Loucy (cell line): ENCODE data around the gene ANKRD13A.

Experiments
- H2AFZ ChIP-seq: fragments of 200-600 bp; sonication (generic); 2 replicates; pipeline ENCODE4 v1.6.0; 2016; ENCODE audit warnings: antibody characterized with exemption, mild to moderate bottlenecking, low read length, moderate library complexity
- H3F3A ChIP-seq: fragments of 200-600 bp; 2 replicates; pipeline ENCODE4 v1.6.0; 2016; ENCODE audit warnings: antibody characterized with exemption, low read depth, mild to moderate bottlenecking
- H3K27me3 ChIP-seq: fragments of 200-600 bp; sonication (generic); 2 replicates; pipeline ENCODE4 v1.6.1; 2014; ENCODE audit warnings: low read length, mild to moderate bottlenecking; ENCODE audit not compliant: insufficient read depth, poor library complexity, severe bottlenecking
- H3K36me3 ChIP-seq: fragments of 200-600 bp; sonication (generic); 2 replicates; pipeline ENCODE4 v1.6.1; 2016; ENCODE audit warnings: low read length; ENCODE audit not compliant: insufficient read depth
- H3K4me1 ChIP-seq: fragments of 200-600 bp; sonication (generic); 2 replicates; pipeline ENCODE4 v1.5.1; 2014; ENCODE audit warnings: low read length, mild to moderate bottlenecking; ENCODE audit not compliant: insufficient read depth, poor library complexity, severe bottlenecking
- H3K4me2 ChIP-seq: fragments of 200-600 bp; sonication (generic); 2 replicates; pipeline ENCODE4 v1.6.0; 2014; ENCODE audit warnings: antibody characterized with exemption, low read length, low read depth, mild to moderate bottlenecking; ENCODE audit not compliant: poor library complexity, severe bottlenecking
- H3K4me3 ChIP-seq: fragments of 200-600 bp; sonication (generic); 2 replicates; pipeline ENCODE4 v1.5.1; 2014; ENCODE audit warnings: low read length, mild to moderate bottlenecking, mixed read lengths; ENCODE audit not compliant: poor library complexity, severe bottlenecking
- H3K79me2 ChIP-seq: fragments of 200-600 bp; sonication (generic); 2 replicates; pipeline ENCODE4 v1.6.1; 2014; ENCODE audit warnings: low read length; ENCODE audit not compliant: insufficient read depth
- H3K9ac ChIP-seq: fragments of 200-600 bp; sonication (generic); 2 replicates; pipeline ENCODE4 v1.6.0; 2014; ENCODE audit warnings: mild to moderate bottlenecking, low read depth, low read length, moderate library complexity; ENCODE audit not compliant: poor library complexity, severe bottlenecking
- H3K9me2 ChIP-seq: fragments of 200-600 bp; sonication (generic); replicated peaks from 2 replicates; pipeline ENCODE4 v1.6.1; 2016; ENCODE audit warnings: low read depth, low read length, mixed read lengths
- H3K9me3 ChIP-seq: fragments of 200-600 bp; sonication (generic); 2 replicates; pipeline ENCODE4 v1.6.1; 2014; ENCODE audit warnings: mild to moderate bottlenecking, antibody characterized with exemption, low read length, low read depth; ENCODE audit not compliant: insufficient read depth
- H4K20me1 ChIP-seq: fragments of 200-600 bp; sonication (generic); 2 replicates; pipeline ENCODE4 v1.6.0; 2014; ENCODE audit warnings: antibody characterized with exemption, low read length, mild to moderate bottlenecking; ENCODE audit not compliant: insufficient read depth, poor library complexity, severe bottlenecking
- CTCF ChIP-seq: fragments of 200-600 bp; sonication (generic); conservative IDR thresholded peaks from 2 replicates; pipeline ENCODE4 v1.5.1; 2014; ENCODE audit warnings: mild to moderate bottlenecking, antibody characterized with exemption, low read length
- EZH2phosphoT487 ChIP-seq: fragments of 200-600 bp; IDR thresholded peaks from 2 replicates; pipeline ENCODE4 v1.6.1; 2018; ENCODE audit warnings: antibody characterized with exemption, mild to moderate bottlenecking, moderate library complexity, borderline replicate concordance

Gene ANKRD13A

DNA sequence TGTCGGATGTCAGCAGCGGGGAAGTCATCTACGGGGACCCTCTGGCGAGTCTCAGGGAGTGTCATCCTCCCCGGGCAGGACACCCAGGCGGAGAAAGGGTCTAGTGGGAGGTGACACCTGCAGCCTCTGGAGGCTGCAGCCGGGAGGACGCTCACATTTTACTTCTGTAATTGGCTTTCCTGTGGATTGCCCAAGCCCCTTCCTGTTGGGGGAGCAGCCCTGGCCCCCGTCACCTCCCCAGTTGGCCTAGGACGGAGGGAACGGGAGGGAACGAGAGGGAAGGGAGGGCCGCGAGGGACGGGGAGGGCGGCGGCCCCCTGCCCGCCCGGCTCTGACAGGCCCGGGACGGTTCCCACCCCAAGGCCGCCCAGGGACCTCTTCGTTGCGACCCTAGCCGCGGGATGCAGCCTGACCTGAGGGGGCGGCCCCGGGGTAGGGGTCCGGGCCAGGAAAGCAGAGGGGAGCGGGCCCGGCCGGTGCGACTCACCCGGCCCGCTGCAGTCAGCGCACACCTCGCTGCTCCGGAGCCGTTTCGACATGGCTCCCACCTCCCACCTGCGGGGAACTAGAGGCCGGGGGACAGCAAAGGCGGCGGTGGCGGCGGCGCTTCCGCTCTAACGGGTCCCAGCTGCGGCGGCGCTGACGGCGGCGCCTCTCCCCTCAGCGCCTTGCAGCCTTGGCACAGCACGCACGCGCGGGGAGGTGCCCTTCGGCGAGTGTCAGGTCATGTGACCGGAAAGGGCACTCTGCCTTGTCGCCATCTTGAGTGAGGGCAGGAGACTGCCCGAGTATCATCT is 3.3 kb upstream of the ANKRD13A start, which contains the start of gene GIT2:
Gene GIT2 (minus strand): TSS at position 683 of the 797 bp plus-strand sequence. CDS start 144 bp downstream, at position 539.
- Histone ChIP-seq H3K79me2 (peaks cover 69% of the 10 kb centered on the region), H3K4me3 (peak within 1 kb of the TSS; percentile 88), H2AFZ (peak within 1 kb of the TSS; percentile 86), H3K36me3 (no peaks in the 10 kb centered on the region; the same call in 1 of the 2 replicates), H3K9me3 (no peaks in the 10 kb centered on the region), H3K9ac (peak within 1 kb of the TSS; percentile 84), H3F3A (no peaks in the 10 kb centered on the region), H3K4me1 (peaks cover 49% of the 10 kb centered on the region), H4K20me1 (peaks cover 36% of the 10 kb centered on the region), H3K9me2 (no peaks in the 10 kb centered on the region), H3K27me3 (no peaks in the 10 kb centered on the region), H3K4me2 (peak within 1 kb of the TSS; percentile 97)
- TF ChIP-seq CTCF = 0 out of 2 replicates have a peak, but pooled peaks have one; percentile 10
- no peak for TF ChIP-seq EZH2phosphoT487

- H3K36me3 ChIP-seq = no peaks in the 10 kb centered on the region; the same call in 1 of the 2 replicates
- H3F3A ChIP-seq = no peaks in the 10 kb centered on the region
- peaks cover 36% of the 10 kb centered on the region for H4K20me1 ChIP-seq
- H3K4me2 ChIP-seq = peak overlapping the region; percentile 65
- peak overlapping the region; percentile 86 for H2AFZ ChIP-seq
- H3K27me3 ChIP-seq = no peaks in the 10 kb centered on the region
- H3K9me2 ChIP-seq = no peaks in the 10 kb centered on the region
- H3K79me2 ChIP-seq = peaks cover 70% of the 10 kb centered on the region
- H3K9ac ChIP-seq = peak overlapping the region; percentile 84
- no peaks in the 10 kb centered on the region for H3K9me3 ChIP-seq
- peaks cover 47% of the 10 kb centered on the region for H3K4me1 ChIP-seq
- H3K4me3 ChIP-seq = peak overlapping the region; percentile 88
- TF ChIP-seq EZH2phosphoT487 = no peak
- TF ChIP-seq CTCF = no peak
Observed at GRCh38 chr12:109996483-109996853, 2.8 kb upstream of the ANKRD13A start.

GRCh38 chr12:109997393-109997792 is 1.8 kb upstream of the ANKRD13A start:
- H2AFZ ChIP-seq = no peak overlapping the region

More at GRCh38 chr12:109997393-109997792, 1.8 kb upstream of the ANKRD13A start:
- H3K9me2 ChIP-seq = no peaks in the 10 kb centered on the region
- no peaks in the 10 kb centered on the region for H3K9me3 ChIP-seq
- H3K27me3 ChIP-seq = no peaks in the 10 kb centered on the region
- peaks cover 42% of the 10 kb centered on the region for H3K4me1 ChIP-seq
- H3K4me3 ChIP-seq = no peak overlapping the region
- H4K20me1 ChIP-seq = peaks cover 36% of the 10 kb centered on the region
- TF ChIP-seq EZH2phosphoT487 (no peak), CTCF (no peak)
- H3K36me3 ChIP-seq = no peaks in the 10 kb centered on the region
- H3K79me2 ChIP-seq = peaks cover 68% of the 10 kb centered on the region
- no peaks in the 10 kb centered on the region for H3F3A ChIP-seq
- no peak overlapping the region for H3K4me2 ChIP-seq
- H3K9ac ChIP-seq = no peak overlapping the region
